ENCODE results near the gene MTCH1.

DNA sequence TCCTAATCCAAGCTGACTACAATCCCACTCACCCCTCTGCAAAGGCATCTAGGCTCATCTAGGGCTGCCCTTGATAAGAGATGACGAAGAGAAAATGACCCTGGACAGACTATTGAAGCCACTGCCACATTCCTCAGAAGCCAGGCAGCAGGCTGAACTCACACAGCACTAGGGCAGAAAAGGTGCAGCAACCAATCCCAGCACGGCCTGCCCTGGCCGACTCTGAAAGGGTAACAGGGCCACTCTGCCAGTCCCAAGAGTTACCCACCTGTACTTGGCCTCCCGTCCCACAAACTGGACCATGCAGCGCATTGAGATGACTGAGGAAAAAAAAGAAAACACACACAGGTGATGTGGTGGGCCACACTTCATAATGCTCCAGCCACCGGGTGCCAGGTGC lies 9.1 kb downstream of the MTCH1 start:
- TF ChIP-seq, protein P1, sequence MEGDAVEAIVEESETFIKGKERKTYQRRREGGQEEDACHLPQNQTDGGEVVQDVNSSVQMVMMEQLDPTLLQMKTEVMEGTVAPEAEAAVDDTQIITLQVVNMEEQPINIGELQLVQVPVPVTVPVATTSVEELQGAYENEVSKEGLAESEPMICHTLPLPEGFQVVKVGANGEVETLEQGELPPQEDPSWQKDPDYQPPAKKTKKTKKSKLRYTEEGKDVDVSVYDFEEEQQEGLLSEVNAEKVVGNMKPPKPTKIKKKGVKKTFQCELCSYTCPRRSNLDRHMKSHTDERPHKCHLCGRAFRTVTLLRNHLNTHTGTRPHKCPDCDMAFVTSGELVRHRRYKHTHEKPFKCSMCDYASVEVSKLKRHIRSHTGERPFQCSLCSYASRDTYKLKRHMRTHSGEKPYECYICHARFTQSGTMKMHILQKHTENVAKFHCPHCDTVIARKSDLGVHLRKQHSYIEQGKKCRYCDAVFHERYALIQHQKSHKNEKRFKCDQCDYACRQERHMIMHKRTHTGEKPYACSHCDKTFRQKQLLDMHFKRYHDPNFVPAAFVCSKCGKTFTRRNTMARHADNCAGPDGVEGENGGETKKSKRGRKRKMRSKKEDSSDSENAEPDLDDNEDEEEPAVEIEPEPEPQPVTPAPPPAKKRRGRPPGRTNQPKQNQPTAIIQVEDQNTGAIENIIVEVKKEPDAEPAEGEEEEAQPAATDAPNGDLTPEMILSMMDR (IDR thresholded peaks at IDR 0.05), result no peak
- TF ChIP-seq EZH2 (IDR thresholded peaks at IDR 0.05) (no peak), EZH2phosphoT487 (IDR thresholded peaks at IDR 0.05) (no peak)
